GM18508 (cell line): ENCODE measurements around the gene THSD7A.

ENCODE experiments used
- ATAC-seq: cut with Tn5 transposase; IDR thresholded peaks from one replicate; pipeline ENCODE4 v1.9.1; 2021; ENCODE audit warnings: moderate number of reproducible peaks; ENCODE audit not compliant: insufficient read depth, unreplicated experiment

Gene THSD7A

GRCh38 chr7:11831736-11832495, at the start of gene THSD7A:
Gene THSD7A, minus strand, starts transcription at chr7:11832198. Its CDS starts 252 bp downstream, at chr7:11831946.
- no peak for ATAC-seq

DNA sequence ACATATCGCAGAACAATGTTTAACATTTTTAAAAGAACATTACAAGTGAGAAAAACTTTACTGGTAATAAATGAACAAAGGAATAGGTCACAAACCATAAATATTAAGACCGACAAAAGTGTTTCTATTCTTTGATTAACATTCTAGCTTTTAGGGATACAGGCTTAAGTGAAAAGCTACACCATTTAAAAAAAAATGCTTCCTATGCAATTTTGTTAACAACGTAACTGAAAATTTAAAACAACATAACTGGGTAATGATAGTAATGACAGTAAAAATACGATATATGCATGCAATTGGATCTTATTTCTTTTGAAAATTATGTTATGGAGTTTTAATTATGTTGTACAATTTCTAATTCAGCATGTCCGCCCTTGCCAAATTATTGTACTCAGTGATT, 49.7 kb upstream of the THSD7A start:
- no peak for ATAC-seq

DNA sequence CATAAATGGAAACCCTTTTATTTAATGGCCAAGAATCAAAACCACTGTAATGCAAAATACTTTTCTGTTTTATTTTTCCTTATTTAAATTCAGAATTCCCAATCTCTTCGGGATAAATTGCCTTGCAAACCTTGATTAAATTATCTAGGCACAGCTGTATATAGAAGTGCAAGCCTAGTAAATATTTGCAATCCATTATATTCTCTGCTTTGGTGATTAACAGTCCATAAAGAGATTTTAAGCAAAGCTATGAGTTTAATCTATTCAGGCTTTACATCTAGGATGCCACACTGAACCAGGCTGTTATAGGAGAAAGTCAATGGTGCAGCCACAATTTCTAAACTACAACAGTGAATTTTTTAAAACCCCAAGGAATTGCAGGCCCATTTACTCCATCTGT, 43.6 kb upstream of the THSD7A start:
- ATAC-seq: no peak

DNA sequence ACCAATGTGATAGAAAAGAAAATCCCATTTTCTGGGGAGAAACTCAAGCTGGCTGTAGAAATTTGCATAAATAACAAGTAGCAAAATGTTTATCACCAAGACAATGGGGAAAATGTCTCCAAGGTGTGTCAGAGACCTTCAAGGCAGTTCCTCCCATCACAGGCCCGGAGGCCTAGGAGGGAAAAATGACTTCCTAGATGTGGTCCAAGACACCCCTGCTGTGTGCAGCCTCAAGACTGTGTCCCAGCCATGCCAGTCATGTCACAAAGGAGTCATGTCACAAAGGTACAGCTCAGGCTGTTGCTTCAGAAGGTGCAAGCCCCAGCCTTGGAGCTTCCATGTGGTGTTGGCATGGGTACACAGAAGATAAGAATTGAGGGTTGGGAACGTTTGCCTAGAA, 33.7 kb upstream of the THSD7A start:
- no peak for ATAC-seq

DNA sequence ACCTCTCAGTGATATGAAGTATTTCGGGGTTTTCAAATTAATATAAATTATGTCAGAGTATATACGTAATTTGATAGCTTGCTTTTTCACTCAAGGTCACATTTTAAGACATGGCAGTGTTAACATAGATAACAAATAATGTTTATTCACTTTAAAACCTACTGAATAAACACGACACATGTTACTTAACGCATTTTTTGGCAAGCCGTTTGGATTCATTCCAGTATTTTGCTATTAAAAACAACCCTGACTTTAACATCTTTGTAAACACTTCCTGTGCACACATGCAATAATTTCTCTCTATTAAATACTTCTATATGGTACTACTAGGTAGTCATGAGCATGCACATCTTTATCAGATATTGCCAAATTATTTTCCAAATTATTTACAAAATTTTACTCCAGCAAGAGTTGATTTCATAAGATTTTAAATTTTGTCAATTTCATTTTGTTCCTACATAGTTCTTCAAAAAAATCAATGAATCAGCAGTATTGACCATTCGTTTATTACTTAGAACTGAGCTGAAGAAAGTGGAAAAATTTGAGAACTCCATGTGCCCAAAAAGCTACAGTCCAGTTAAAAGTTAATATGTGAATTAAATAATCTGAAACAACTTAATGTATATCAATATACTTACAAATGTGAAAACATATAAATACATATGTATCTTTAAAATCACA, 26.8 kb upstream of the THSD7A start:
- ATAC-seq: no peak

DNA sequence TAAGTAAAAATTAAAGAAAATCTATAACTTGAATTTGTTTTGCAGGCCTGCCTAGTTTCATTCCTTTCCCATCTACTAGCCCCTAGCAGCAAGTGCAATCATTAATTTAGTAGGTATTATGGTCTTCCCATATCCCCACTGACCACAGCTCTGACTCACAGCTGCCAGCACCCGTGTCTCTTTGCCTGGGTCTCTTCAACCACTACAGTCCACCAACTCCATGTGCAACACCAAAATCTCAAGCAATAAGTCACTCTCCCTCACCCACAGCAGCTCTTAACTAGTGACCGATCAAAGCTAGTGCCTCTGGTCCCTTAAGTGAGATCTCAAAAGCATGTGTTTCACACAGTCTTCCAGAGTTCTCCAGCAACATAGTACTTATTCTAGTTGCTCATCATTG, 26.0 kb upstream of the THSD7A start:
- no peak for ATAC-seq

DNA sequence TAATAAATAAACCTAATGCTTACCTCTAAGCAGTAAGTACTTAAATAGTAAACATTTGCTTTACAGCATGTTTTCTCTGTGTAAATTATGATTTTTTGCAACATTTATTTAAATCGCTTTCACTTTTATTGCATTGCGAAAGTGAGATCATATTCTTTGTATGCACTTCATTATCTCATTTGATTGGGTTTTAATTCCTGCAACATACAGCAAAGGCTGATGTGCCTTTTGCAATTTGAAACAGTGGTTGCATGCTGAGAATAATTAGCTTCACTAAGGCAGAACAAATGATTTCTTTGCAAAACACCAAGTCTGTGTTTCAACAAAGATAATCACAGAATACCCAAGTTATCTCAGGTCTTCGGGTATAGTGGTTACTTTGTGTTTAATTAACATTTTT, 16.3 kb upstream of the THSD7A start:
- ATAC-seq: no peak

DNA sequence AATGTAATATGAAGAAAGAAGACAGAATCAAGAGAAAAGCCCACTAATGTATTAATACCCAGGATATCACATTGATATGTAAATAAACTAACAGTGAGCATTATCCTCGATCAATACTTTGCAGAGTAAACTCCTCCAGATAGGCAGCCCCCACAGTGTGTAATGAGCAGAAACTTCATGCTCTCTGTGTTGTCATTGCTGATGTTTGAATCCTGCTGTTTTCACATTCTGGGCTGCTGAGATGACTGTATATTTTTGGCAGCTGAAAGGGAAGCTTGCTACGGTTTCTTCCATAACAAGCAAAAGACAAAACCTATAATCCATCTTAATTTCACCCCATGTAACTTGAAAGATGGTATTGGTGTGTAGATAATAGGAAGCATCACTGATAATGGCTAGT, 15.3 kb upstream of the THSD7A start:
- ATAC-seq: no peak

GRCh38 chr7:11846361-11846955, 14.5 kb upstream of the THSD7A start:
- ATAC-seq: no peak

GRCh38 chr7:11843113-11843765, 11.2 kb upstream of the THSD7A start:
- ATAC-seq: no peak

DNA sequence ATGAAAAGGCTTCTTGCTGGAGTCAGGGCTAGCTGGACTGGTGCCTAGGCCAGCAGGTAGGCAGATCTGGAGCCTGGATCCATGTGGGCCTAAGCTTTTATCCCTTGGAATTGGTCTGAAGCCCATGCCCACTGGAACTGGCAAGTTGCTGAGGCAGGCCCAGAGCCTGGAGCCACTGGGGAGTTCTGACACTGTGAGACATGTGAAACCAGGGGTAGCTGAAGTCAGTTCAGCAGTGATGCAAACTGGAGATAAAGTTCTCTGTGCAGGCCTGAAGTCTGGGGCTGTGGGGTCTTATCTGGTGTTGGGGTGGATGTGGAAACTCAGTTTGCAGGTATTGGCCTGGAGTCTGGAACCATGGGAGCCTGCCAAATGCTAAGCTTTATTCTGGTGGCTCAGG, 9.7 kb upstream of the THSD7A start:
- ATAC-seq: no peak

- no peak for ATAC-seq
Observed at GRCh38 chr7:11835260-11835659, 3.3 kb upstream of the THSD7A start.

GRCh38 chr7:11833431-11833830, 1.4 kb upstream of the THSD7A start:
- no peak for ATAC-seq

- ATAC-seq: no peak
Observed at GRCh38 chr7:11831156-11831735, 752 bp downstream of the THSD7A start.

DNA sequence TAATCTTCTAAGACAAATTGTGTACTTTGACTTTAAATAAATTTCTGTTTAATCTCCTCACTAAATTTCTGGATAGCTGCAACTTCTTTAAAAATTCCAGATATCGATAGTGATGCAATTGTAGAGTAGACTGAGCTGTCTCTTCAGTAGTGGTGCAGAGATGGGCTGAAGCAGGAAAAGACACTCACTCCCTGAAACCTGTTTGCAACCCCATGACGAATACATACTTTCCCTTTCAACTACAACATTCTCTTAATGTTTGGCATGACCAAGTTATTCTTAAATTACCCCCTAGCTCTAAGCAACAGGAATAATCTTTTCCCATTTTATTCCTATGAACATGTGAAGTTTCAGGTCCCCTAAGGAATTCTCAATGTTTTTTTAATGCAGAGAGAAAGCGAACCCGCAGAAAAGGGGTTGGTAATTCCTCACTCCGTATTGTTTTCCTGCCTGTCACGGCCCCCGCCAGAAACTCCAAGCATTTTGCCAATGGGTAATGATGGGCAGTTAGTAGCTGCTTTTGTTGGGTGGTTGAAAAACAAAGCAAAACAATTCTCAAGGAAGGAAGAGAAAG, 1.3 kb downstream of the THSD7A start:
- no peak for ATAC-seq

DNA sequence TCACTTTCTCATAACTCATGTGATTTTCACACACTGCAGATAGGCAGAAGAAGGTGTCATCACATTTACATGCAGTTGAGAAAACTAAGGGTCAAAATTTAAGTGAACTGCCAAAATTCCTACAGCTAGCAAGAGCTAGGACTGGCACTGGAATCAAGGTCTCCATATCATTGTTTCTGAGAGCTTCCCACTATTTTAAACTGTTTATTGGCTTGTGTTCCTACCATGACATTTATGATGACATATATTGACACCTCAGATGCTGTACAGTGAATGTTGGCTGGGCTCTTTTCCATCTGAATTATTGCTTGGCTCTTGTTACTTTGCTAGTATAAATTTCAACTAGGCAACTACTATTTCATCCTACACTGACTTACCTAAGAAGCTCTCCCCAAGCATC, 2.0 kb downstream of the THSD7A start:
- ATAC-seq: no peak

DNA sequence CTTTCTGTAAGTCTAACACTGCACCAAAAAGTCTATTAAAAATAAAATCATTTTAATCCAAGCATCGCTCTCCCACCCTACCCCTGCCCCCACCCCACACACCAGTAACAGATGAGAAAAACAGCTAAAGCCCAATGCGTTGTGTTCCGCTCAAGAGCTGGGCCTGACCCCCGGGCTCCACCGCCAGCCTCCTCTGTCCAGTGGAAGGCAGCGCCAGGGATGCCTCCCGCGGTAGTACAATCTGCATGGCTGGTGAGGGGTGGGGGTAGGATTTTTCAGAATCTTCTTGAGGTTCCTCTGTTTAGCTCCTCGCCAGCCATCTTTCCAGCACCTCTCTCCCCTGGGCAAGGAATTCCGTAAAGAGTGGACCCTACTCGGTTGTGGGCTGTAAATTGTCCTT, 12.1 kb downstream of the THSD7A start:
- no peak for ATAC-seq

DNA sequence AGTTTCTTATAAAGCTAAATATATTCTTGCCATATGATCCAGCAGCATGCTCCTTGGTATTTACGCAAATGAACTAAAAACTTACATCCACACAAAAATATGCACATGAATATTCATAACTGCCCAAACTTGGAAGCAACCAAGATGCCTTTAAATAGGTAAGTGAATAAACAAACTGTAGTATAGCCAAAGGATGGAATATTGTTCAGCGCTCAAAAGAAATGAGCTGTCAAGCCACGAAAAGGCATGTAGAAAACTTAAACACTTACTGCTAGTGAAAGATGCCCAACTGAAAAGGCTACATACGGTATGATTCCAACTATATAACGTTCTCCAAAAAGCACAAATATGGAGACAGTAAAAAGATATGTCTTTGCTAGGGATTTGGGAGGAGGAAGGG, 12.7 kb downstream of the THSD7A start:
- ATAC-seq: no peak

GRCh38 chr7:11818281-11818680, 13.7 kb downstream of the THSD7A start:
- ATAC-seq: no peak

DNA sequence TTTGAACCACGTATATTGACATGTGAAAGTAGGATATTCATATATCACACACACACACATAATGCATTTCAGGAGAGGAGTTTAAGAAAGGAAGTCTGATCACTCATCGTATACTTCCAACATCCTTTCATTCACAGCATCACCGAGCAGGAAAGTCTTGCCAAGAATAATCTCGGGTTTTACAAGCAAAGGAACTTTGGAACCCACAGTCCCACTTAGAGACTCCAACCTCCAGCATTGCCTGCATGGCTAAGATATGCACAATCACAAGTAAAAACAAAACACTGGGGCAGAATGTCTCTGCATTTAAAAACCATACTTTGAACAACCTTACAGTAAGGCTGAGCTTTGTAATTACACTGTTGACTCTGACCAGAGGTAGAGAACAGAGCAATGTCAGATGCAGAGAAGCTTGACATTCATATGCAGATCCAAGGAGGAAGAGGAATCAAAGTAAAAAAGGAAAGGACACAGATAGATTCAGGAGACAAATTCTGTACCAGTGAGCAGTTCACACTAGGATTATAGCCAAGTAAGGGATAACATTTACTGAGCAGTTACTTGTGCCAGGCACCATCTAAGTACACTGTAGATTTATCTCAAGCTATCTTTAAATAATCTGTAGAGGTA, 14.8 kb downstream of the THSD7A start:
- no peak for ATAC-seq
